ENCODE results near the gene RMC1. TPM values are rescaled to one million over a fixed set of nuclear protein-coding genes. Genes with fewer than 3 reads are reported as not detected.

Gene RMC1
- total RNA-seq, 1 experiment from 2014 or later: 31.0 TPM

- Mint-ChIP-seq H3K27me3 (ENCODE audit: unreplicated experiment) (no peaks in the 10 kb centered on the region), H3K9me3 (ENCODE audit: low read depth, unreplicated experiment) (no peaks in the 10 kb centered on the region), H3K4me3 (ENCODE audit: low read depth, unreplicated experiment) (no peak overlapping the region), H3K27ac (ENCODE audit: unreplicated experiment) (peak overlapping the region; percentile 73), H3K4me1 (ENCODE audit: low read depth, unreplicated experiment) (peaks cover 21% of the 10 kb centered on the region), H3K36me3 (ENCODE audit: insufficient read depth, unreplicated experiment) (peaks cover 82% of the 10 kb centered on the region)
- no peak for TF ChIP-seq CTCF (IDR thresholded peaks at IDR 0.05; ENCODE audit: unreplicated experiment)
- BruUV-seq (replicated peaks): no TSS peak
- intact Hi-C loops (cut with micrococcal nuclease; ENCODE audit: unreplicated experiment): no loop called here
- no peak for DNase-seq
- CTCF ChIA-PET: interaction anchor here (0.6 to 1.0 kb wide), 2 partner anchors 12 to 679 kb away, joined by 3 read pairs; no protein-coding TSS in a partner anchor
These were observed 26.9 kb downstream of the RMC1 start for GRCh38 chr18:23530195-23530594.

GRCh38 chr18:23531912-23532311, 28.6 kb downstream of the RMC1 start:
- H3K36me3 Mint-ChIP-seq (ENCODE audit: insufficient read depth, unreplicated experiment): peaks cover 82% of the 10 kb centered on the region
- peaks cover 21% of the 10 kb centered on the region for H3K4me1 Mint-ChIP-seq (ENCODE audit: low read depth, unreplicated experiment)
- no peak for TF ChIP-seq CTCF (IDR thresholded peaks at IDR 0.05; ENCODE audit: unreplicated experiment)
- no TSS peak for BruUV-seq (replicated peaks)
- no peaks in the 10 kb centered on the region for H3K9me3 Mint-ChIP-seq (ENCODE audit: low read depth, unreplicated experiment)
- no peaks in the 10 kb centered on the region for H3K27me3 Mint-ChIP-seq (ENCODE audit: unreplicated experiment)
- no peak overlapping the region for H3K4me3 Mint-ChIP-seq (ENCODE audit: low read depth, unreplicated experiment)
- H3K27ac Mint-ChIP-seq (ENCODE audit: unreplicated experiment): no peak overlapping the region
- intact Hi-C loops (cut with micrococcal nuclease; ENCODE audit: unreplicated experiment): no loop called here
- DNase-seq: no peak
- CTCF ChIA-PET: no interaction called here

- H3K4me1 Mint-ChIP-seq (ENCODE audit: low read depth, unreplicated experiment): peaks cover 21% of the 10 kb centered on the region
- CTCF ChIA-PET: no interaction called here
- intact Hi-C loops (cut with micrococcal nuclease; ENCODE audit: unreplicated experiment): no loop called here
- no peak overlapping the region for H3K27ac Mint-ChIP-seq (ENCODE audit: unreplicated experiment)
- no peaks in the 10 kb centered on the region for H3K9me3 Mint-ChIP-seq (ENCODE audit: low read depth, unreplicated experiment)
- H3K36me3 Mint-ChIP-seq (ENCODE audit: insufficient read depth, unreplicated experiment): peaks cover 81% of the 10 kb centered on the region
- no peak for TF ChIP-seq CTCF (IDR thresholded peaks at IDR 0.05; ENCODE audit: unreplicated experiment)
- no peak overlapping the region for H3K4me3 Mint-ChIP-seq (ENCODE audit: low read depth, unreplicated experiment)
- no peaks in the 10 kb centered on the region for H3K27me3 Mint-ChIP-seq (ENCODE audit: unreplicated experiment)
- no peak for DNase-seq
- no TSS peak for BruUV-seq (replicated peaks)
These were observed 29.5 kb downstream of the RMC1 start for GRCh38 chr18:23532848-23533247.

GRCh38 chr18:23534276-23534675, 31.0 kb downstream of the RMC1 start:
- no peak overlapping the region for H3K4me3 Mint-ChIP-seq (ENCODE audit: low read depth, unreplicated experiment)
- intact Hi-C loops (cut with micrococcal nuclease; ENCODE audit: unreplicated experiment): no loop called here
- H3K27ac Mint-ChIP-seq (ENCODE audit: unreplicated experiment): no peak overlapping the region
- no peaks in the 10 kb centered on the region for H3K9me3 Mint-ChIP-seq (ENCODE audit: low read depth, unreplicated experiment)
- H3K27me3 Mint-ChIP-seq (ENCODE audit: unreplicated experiment): no peaks in the 10 kb centered on the region
- H3K36me3 Mint-ChIP-seq (ENCODE audit: insufficient read depth, unreplicated experiment): peaks cover 80% of the 10 kb centered on the region
- no TSS peak for BruUV-seq (replicated peaks)
- CTCF ChIA-PET: no interaction called here
- no peak for DNase-seq
- H3K4me1 Mint-ChIP-seq (ENCODE audit: low read depth, unreplicated experiment): peaks cover 17% of the 10 kb centered on the region
- TF ChIP-seq CTCF (IDR thresholded peaks at IDR 0.05; ENCODE audit: unreplicated experiment): no peak

Data from Calu3 (cell line).